Dermis blood vessel endothelial cell (primary cell): Measurements from ENCODE around the gene C1orf141. TPM values are rescaled to one million over a fixed set of nuclear protein-coding genes. Genes with fewer than 3 reads are reported as not detected.
"Not testable (repeated sequence)": the region's sequence is repeated elsewhere in the genome, so short reads cannot be mapped to it uniquely, and the experiment has no call there.

Experiments
- DNase-seq: peaks from one replicate; pipeline ENCODE4 v3.0.0; 2010
- total RNA-seq: library from RNA; depleted of rRNA; stranded (reverse); fragments of >200 nt; gene quantifications from 2 replicates; pipeline ENCODE4 v1.2.3, GENCODE V29; 2014

Gene C1orf141
- total RNA-seq = not detected in 2 replicates

DNA sequence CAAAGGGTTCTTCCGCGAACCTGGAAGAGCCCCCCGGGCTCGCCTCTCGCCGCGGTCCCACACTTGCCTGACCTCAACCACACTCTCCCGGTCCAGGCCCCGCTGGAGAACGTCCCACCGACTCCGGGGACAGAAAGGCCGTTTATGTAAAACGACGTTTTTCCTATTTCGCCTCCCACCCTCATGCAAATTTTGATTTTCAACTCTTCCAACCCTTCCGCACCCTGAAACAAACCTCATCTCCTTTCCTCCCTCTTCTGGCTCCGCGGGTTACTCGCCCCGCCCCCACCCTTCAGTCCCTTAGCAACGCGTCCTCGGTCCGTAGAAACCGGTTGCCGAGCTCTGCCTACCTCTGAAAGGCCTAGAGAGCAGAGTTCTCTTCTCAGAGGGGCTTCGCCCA lies at the start of gene C1orf141:
TSS of gene C1orf141 (minus strand) at position 276 of the 400 bp plus-strand sequence. CDS start 7,730 bp downstream, outside the sequence.
- peak; percentile 10 for DNase-seq

DNA sequence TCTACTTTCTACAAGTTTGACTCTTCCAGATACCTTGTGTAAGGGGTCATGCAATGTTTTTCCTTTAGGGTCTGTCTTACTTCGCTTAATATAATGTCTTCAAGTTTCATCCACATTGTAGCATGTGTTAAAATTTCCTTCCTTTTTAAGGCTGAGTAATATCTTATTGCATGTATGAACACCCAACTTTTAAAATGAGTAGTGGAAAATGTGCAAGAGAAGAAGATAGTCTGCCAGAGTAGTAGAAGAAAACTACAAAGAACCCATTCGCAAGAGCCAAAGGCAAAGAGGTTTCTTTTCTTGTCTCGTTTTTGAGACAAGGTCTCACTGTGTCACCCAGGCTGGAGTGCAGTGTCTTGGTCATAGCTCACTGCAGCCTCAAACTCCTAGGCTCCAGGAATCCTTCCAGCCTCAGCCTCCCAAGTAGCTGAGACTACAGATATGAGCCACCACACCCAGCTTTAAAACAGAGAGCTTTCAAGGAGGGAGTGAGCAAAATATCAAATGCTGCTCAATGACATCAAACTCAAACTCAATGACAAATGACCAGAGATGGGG lies 40.8 kb upstream of the C1orf141 start:
- no peak for DNase-seq

- DNase-seq = no peak
Observed at GRCh38 chr1:67174716-67175284, 40.0 kb upstream of the C1orf141 start.

- no peak for DNase-seq
Observed at GRCh38 chr1:67173988-67174387, 39.2 kb upstream of the C1orf141 start.

- no peak for DNase-seq
Observed at GRCh38 chr1:67171978-67172377, 37.2 kb upstream of the C1orf141 start.

DNA sequence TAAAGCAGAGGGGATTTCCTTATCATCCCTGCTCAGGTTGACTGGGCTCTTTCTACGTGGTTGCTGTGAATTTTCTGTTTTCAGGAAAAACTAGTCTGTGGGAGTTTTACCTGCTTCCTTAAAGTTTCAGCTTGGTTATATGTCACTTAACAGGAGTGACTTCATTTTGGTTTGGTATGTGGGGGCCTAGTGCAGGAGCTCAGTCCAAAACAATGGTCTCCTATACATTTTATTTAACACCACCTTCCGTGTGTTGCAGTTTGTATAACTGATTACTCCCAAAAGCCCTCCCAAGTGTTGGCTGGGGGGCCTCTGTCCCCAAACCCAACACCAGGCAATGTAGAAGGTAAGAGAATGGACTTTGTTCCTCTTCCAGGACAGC lies 36.8 kb upstream of the C1orf141 start:
- no peak for DNase-seq

- no peak for DNase-seq
Observed at GRCh38 chr1:67170751-67171573, 36.2 kb upstream of the C1orf141 start.

DNA sequence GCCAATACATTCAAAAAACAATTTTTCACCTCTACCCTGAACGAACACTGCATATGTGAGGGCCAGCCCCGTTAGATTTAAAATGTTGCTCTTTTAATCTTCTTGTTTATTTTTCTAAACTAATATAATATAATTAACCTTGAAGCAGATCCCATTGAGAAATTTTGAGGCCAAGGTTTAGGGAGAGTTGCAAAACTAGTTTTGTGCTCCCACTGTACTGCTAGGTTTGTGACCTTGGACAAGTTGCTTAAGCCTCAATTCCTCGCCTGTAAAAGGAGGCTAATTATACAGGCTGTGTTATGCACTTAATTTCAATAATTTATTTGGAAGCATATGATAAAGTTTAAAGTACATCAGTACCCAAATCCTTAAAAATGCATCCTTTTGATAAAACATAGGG lies 35.2 kb upstream of the C1orf141 start:
- no peak for DNase-seq

DNA sequence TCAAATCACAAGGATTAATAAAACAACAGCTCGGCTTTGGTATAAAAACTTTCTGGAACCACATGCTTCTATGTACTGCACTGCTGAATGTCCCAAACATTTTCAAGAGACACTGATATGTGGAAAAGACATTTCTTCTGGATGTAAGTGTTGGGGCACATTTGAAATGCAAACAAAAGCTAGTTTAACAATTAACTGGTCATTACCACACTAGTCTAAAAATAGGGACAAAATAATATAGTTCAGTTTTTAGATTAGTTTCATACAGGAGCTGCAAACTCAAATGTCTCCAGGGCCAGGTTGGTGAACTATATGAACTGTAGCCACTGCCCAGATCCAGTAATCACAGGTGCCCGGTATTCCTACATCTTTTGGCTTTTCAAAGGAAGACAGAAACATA lies 34.7 kb upstream of the C1orf141 start:
- no peak for DNase-seq

- DNase-seq = no peak
Observed at GRCh38 chr1:67166196-67166595, 31.4 kb upstream of the C1orf141 start, which contains the start of gene IL23R. TSS of gene IL23R (plus strand) at chr1:67166454. CDS start at chr1:67168121, 1,667 bp downstream.

GRCh38 chr1:67165468-67166041 lies 30.8 kb upstream of the C1orf141 start:
- DNase-seq = no peak

DNA sequence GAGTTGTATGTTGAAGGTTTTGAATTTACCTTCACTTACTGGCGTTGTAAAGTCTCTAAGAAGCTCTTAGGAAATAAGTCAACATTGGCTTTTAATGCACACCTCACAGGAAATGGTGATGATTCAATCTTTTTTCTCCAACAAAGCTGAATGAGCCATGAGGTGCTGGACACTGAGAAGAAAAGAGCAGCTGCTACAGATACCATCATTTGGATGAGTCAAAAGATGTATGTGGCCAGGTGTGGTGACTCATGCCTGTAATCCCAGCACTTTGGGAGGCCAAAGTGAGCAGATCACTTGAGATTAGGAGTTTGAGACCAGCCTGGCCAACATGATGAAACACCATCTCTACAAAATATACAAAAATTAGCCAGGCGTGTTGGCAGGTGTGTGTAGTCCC lies 28.2 kb upstream of the C1orf141 start:
- DNase-seq = no peak

DNA sequence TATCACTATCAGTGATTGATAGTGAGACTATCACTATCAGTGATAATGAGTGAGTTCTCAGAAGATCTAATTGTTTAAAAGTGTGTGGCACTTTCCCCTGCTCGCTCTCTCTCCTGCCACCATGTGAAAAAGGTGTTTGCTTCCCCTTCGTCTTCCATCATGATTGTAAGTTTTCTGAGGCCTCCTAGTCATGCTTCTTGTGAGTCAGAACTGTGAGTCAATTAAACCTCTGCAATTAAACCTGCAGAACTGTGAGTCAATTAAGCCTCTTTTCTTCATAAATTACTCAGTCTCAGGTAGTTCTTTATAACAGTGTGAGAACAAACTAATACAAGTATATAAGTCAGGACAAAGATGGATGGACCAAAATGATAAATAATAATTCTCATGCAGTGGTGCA lies 24.5 kb upstream of the C1orf141 start:
- no peak for DNase-seq

DNA sequence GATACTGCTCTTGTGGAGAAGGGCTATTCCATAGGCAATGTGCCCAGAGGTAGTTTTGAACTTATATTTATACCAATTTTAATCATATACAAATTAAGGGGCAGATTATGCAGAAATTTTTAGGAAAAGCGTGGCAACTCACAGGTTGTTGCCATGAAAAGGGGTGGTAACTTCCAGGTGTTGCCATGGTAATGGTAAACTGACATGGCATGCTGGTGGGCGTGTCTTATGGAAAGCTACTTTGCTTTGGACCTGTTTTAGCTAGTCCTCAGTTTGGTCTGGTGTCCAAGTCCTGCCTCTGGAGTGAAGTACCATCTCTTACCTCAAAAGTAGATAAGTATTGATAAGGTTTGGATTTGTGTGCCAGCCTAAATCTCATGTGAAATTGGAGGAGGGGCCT lies 23.6 kb upstream of the C1orf141 start:
- no peak for DNase-seq

DNA sequence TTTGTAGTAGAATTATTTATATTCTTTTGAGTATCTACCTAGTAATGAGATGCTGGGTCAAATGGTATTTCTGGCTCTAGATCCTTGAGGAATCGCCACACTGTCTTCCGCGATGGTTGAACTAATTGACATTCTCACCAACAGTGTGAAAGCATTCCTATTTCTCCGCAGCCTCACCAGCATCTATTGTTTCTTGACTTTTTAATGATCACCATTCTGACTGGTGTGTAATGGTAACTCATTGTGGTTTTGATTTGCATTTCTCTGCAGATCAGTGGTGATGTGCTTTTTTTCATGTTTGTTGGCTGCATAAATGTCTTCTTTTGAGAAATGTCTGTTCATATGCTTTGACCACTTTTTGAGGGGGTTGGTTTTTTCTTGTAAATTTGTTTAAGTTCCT lies 16.2 kb upstream of the C1orf141 start:
- DNase-seq = no peak

DNA sequence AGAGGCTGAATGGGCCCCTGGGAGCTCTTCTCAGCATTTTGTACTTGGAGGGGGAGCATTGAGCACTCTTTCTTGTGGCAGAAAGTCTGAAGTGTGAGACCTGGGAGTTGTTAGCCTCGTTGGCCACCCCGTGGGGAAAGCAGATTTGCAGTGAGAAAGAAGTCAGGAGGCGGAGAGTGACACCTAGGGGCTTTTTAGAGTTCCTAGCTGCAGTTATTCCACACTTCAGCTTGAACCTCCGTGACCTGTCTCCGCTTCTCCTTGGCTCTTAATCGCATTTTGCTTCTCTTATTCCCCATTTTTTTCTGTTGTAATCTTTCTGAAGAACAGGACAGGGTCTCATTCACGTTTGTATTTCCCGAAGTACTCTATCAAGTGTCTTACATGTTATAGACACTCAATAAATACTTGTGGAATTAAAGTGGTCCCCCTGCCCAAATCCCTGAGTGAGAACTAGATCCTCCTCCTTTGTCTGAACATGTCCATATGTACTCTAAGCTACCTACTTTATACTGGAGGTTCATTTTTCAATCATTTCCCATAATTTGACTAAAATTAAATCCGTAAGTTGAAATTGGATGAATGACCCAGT lies 14.5 kb upstream of the C1orf141 start:
- peak; percentile 83 for DNase-seq

- peak; percentile 17 for DNase-seq
Observed at GRCh38 chr1:67148516-67149178, 13.9 kb upstream of the C1orf141 start.

- DNase-seq = not testable (repeated sequence)
Observed at GRCh38 chr1:67147973-67148372, 13.2 kb upstream of the C1orf141 start.

DNA sequence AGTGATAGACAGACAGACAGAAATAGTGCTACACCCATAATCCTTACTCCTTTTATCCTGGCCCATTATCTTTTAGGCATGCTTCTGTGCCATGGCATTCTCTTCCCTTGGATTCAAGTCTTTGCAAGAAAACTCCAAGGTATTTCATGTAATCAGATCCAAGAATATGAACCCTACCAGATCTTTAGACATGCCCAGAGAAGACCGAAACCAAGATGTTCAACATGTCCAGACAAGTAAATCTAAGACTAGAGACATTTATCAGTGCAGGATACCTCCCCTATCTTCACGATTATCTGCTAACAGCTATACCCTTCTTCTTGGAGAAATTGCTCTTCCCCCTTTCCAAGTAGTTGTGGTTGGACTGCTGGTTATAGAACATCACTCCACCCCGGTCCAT lies 11.8 kb upstream of the C1orf141 start:
- DNase-seq = no peak

DNA sequence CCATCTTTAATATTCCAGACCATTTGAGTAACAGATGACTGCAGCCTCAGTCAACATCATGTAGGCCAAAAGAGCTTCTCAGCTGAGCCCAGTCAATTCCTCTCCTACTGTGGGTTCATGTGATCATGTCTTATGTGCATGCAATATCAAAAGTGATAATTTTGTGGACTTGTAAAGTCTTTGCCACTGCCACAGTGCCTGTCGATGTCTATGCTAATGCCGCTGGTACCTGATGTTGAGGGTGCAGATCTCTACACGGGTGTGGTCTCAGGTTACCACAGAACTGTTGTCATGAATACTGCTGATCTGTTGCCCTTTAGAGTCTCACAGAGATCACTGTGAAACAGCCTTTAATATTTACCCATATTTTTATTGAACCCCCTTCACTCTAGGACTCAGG lies 11.3 kb upstream of the C1orf141 start:
- DNase-seq = no peak

GRCh38 chr1:67144696-67145095 lies 9.9 kb upstream of the C1orf141 start:
- peak; percentile 19 for DNase-seq

DNA sequence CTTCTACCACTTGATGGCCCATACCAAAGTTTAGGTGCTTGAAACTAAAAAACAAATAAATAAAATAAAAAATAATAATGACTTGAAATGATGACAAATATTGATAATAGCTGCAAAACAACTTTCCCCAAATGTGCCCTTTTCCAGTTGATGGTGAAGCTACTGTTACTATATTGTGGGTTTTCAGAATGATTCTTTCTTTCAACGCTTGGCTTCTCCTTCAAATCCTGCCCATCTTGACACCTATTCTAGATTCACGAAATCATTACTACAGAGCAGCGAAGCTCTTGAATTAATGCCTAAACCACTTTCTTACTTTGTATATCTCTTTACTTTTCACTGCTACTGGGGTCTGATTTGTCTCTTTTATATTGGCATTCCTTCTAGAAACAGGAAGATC lies 9.2 kb upstream of the C1orf141 start:
- no peak for DNase-seq

GRCh38 chr1:67142931-67143330 lies 8.2 kb upstream of the C1orf141 start:
- no peak for DNase-seq
